HG03066 (cell line): ENCODE results near the gene KRTAP5-3.
"Not testable (repeated sequence)": the region's sequence is repeated elsewhere in the genome, so short reads cannot be mapped to it uniquely, and the experiment has no call there.

ENCODE experiments used
- ATAC-seq: cut with Tn5 transposase; IDR thresholded peaks from one replicate; pipeline ENCODE4 v1.9.1; 2021; ENCODE audit warnings: low read depth; ENCODE audit not compliant: unreplicated experiment

Gene KRTAP5-3

DNA sequence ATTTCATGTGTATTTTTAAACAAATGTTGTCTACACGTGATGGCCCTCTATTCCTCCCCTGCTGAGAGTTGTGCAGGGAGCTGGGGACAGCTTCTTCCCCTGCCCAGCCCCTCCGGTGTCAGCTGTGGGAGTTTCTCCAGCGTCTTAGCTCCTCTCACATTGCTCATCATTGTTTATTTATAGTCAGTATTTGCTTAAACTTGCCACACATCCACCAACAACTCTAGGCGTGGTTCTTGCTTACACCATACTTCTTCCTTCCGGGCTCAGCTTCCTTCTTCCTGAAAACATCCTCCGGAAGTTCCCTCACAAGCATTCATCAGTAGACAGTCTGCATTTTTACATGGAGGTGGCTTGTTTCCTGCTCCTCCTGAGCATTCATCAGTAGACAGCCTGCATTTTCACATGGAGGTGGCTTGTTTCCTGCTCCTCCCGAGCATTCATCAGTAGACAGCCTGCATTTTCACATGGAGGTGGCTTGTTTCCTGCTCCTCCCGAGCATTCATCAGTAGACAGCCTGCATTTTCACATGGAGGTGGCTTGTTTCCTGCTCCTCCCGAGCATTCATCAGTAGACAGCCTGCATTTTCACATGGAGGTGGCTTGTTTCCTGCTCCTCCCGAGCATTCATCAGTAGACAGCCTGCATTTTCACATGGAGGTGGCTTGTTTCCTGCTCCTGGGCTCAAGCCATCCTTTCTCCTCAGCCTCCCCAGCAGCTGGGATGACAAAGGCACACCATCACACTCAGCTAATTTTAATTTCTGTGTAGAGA, 18.9 kb downstream of the KRTAP5-3 start:
- not testable (repeated sequence) for ATAC-seq

- ATAC-seq, result no peak
Measured at GRCh38 chr11:1586699-1587098, 21.6 kb downstream of the KRTAP5-3 start.

DNA sequence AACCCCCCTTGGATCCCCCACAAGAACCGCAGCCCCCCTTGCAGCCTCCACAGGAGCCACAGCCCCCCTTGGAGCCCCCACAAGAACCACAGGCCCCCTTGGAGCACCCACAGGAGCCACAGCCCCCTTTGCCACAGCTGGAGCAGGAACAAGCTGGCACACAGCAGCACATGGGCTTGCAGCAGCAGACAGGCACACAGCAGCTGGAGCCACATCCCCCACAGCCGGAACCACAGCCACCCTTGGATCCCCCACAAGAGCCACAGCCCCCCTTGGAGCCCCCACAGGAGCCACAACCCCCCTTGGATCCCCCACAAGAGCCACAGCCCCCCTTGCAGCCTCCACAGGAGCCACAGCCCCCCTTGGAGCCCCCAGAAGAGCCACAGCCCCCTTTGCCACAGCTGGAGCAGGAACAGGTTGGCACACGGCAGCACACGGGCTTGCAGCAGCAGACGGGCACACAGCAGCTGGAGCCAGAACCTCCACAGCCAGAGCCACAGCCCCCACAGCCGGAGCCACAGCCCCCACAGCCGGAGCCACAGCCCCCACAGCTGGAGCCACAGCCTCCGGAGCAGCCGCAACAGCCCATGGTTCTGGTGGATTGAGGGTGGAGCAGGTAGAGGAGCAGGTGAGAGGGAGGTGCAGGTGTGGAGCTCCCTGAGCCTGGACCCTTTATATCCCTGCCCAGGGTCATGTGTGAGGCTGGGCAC, 23.4 kb downstream of the KRTAP5-3 start, which contains the start of gene KRTAP5-1:
KRTAP5-1 (minus strand) TSS at position 623 of the 710 bp plus-strand sequence; CDS start at position 589, 34 bp downstream.
- ATAC-seq, result not testable (repeated sequence)

GRCh38 chr11:1582909-1583308, 25.4 kb downstream of the KRTAP5-3 start:
- not testable (repeated sequence) for ATAC-seq

DNA sequence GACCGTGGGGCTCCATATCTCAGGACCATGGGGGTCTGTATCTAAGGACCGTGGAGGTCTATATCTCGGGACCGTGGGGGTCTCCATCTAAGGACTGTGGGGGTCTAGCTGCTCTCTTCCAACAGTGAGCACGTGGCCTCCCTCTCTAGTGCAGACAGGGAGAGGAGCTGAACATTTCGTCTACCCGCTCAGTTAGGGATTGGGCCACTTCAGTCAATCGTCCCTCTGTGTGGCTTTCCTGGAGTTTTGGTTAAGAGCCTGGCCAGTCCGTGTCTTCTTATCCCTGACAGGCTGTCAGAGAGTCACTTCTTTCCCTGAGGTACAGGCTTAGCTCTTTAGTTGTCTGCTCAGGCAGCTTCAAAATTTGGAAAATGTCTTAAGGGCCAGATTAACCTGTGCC, 26.3 kb downstream of the KRTAP5-3 start:
- ATAC-seq, result no peak

- ATAC-seq, result no peak
Measured at GRCh38 chr11:1576825-1577224, 31.4 kb downstream of the KRTAP5-3 start.

DNA sequence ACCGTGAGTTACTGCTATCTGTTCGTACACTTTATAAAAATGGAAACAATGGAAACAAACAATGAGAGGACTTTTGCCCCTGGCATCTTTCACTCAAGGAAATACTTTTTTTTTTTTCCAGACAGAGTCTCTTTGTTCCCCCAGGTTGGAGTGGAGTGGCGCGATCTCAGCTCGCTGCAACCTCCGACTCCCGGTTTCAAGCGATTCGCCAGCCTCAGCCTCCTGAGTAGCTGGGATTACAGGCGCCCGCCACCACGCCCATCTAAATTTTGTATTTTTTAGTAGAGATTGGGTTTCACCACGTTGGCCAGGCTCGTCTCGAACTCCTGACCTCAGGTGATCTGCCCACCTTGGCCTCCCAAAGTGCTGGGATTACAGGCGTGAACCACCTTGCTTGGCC, 32.5 kb downstream of the KRTAP5-3 start:
- ATAC-seq, result not testable (repeated sequence)

GRCh38 chr11:1574933-1575242, 33.4 kb downstream of the KRTAP5-3 start:
- no peak for ATAC-seq

GRCh38 chr11:1574238-1574932, 33.9 kb downstream of the KRTAP5-3 start:
- ATAC-seq, result no peak

DNA sequence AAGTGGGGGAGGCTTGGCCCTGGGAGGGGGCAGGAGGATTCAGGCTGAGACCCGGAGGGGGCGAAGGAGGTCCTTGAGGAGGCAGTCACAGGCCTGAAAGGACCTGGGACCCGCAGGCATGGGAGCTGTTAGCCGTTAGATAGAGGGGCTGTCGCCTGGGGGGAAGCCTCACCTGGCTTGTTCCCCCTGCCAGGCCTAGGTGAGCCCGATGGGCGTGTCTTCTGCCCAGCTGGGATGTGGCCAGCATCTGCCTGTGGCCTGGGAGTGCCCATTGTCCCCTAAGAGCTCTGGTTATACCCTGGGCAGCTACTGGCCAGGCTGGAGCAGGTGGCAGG, 34.4 kb downstream of the KRTAP5-3 start:
- no peak for ATAC-seq

GRCh38 chr11:1573077-1573902, 35.0 kb downstream of the KRTAP5-3 start:
- ATAC-seq, result no peak

- no peak for ATAC-seq
Measured at GRCh38 chr11:1572197-1573076, 35.8 kb downstream of the KRTAP5-3 start, which contains the start of gene DUSP8. DUSP8 (minus strand) TSS chr11:1572271; CDS start chr11:1565826, 6,445 bp downstream.

DNA sequence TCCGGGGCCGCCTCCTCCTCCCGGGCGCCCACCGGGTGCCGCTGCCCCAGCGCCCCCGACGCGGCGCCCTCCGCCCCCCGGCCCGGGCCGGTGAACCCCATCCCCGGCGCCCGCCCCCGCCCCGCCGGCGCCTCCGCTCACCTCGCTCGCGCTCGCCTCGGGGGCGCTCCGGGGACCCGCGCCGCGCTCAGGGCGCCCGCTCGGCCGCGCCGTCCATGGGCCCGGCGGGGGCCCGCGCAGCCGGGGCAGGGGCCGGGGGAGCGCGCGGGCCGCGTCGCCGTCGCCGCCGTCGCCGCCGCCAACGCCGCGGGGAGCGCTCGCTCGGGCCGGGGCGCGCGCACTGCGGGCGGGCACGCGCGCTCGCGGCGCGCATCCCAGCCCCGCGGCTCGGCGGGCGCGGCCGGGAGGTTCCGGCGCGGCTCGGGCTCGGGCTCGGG, 36.5 kb downstream of the KRTAP5-3 start:
- no peak for ATAC-seq

- ATAC-seq, result no peak
Measured at GRCh38 chr11:1570896-1571759, 37.1 kb downstream of the KRTAP5-3 start.

- no peak for ATAC-seq
Measured at GRCh38 chr11:1570531-1570895, 37.8 kb downstream of the KRTAP5-3 start.

DNA sequence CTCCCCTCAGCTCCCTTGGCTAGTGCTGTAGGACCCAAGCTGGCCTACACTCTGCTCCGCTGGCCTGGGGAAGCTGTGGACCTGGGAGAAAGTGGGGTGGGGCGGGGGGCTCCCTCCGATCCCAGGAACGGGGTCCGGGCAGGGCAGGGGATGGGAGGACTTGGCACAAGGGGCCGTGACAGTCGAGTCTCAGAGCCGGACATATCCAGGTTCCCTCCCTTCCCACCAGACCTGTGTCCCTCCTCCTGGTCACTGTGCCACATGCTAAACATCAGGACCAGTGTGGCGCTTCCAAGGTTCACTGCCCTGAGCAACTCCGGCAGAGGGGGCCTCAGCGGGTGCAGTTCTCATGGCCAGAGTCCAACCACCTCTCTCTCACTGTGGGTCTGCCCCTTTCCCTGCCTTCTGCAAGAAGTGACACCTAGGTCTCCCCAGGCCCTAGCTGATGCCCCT, 38.2 kb downstream of the KRTAP5-3 start:
- no peak for ATAC-seq

DNA sequence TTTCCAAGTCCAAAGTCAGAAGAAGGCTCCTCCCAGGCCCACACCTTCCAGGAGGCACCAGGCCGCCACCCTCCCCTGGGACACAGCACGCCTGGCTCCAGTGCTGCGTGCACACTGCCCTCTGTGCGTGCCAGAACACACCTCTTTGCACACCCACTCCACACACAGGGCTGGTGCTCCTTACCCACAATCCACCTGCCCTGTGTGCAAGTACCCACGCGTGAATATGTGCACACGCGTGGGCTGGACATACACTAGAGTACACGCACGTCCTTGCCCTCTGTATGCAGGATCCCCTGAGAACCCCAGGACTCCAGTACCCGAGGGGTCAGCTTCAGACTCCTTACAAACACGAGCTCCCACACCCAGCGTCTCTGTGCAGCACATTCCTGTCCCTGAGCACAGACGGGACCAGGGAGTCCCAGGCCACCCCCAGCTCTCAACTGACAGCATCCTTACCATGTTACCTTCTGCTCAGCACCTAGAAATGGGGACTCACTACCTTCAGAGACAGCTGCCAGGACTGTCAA, 38.9 kb downstream of the KRTAP5-3 start:
- ATAC-seq, result no peak

DNA sequence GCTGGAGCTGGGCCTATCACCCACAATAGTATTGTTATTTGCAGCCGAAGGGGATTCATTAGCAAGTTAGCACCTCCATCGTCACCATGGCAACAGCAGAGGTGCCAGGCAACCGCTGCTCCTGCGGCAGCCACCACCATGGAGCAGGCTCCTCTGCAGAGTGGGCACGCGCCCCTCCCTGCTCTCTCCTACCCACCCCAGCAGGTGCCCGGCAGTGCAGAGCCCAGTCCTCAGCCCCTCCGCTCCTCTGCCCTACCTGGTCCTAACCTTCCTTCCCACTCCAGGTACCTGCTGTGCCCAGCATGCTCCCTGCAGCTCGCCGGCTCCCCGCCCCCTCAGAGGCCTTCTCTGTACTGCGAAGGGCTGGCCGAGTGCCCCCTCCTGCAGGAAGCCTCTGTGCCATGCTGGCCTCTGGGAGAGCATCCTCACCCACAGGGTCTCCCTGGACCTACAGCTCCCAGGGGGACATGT, 39.8 kb downstream of the KRTAP5-3 start:
- no peak for ATAC-seq
